T follicular helper cell (primary cell): Measurements from ENCODE around the gene DAGLA.
A peak's percentile ranks its signal among the peaks of the same experiment; 100 is the strongest.
"Not testable (repeated sequence)": the region's sequence is repeated elsewhere in the genome, so short reads cannot be mapped to it uniquely, and the experiment has no call there.

Source experiments
- DNase-seq: peaks from one replicate; pipeline ENCODE4 v3.0.0-alpha.2; 2020; ENCODE audit warnings: low read depth
- total RNA-seq, 2 experiments: gene quantifications; one replicate each; lab custom pipeline; 2026; lab: John Stamatoyannopoulos, UW

Gene DAGLA, protein sequence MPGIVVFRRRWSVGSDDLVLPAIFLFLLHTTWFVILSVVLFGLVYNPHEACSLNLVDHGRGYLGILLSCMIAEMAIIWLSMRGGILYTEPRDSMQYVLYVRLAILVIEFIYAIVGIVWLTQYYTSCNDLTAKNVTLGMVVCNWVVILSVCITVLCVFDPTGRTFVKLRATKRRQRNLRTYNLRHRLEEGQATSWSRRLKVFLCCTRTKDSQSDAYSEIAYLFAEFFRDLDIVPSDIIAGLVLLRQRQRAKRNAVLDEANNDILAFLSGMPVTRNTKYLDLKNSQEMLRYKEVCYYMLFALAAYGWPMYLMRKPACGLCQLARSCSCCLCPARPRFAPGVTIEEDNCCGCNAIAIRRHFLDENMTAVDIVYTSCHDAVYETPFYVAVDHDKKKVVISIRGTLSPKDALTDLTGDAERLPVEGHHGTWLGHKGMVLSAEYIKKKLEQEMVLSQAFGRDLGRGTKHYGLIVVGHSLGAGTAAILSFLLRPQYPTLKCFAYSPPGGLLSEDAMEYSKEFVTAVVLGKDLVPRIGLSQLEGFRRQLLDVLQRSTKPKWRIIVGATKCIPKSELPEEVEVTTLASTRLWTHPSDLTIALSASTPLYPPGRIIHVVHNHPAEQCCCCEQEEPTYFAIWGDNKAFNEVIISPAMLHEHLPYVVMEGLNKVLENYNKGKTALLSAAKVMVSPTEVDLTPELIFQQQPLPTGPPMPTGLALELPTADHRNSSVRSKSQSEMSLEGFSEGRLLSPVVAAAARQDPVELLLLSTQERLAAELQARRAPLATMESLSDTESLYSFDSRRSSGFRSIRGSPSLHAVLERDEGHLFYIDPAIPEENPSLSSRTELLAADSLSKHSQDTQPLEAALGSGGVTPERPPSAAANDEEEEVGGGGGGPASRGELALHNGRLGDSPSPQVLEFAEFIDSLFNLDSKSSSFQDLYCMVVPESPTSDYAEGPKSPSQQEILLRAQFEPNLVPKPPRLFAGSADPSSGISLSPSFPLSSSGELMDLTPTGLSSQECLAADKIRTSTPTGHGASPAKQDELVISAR
- total RNA-seq: 0.70 to 0.78 reads per million in 2 experiments

GRCh38 chr11:61679893-61680621 is at the start of gene DAGLA:
DAGLA (plus strand) TSS chr11:61680391; CDS start chr11:61720156, 39,765 bp downstream.
- peak; percentile 58 for DNase-seq

DNA sequence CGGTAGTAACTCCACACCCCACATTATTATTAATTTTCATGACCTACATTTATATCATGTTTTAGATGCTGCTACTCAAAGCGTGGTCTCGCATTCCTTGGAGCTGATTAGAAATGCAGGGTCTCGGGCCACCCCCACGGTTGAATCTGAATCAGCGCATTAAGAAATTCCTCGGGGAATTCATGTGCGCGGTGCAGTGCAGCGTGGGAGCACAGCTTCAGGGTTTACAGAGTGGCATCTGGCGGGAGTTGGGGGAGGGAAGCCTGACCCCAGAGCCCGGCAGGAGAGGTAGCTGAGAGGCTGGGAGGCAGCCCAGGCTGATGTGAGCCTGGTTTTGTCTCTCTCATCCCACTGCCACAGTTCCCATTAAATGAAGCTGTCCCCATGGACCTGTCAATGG is 48.1 kb upstream of the DAGLA start:
- no peak for DNase-seq

DNA sequence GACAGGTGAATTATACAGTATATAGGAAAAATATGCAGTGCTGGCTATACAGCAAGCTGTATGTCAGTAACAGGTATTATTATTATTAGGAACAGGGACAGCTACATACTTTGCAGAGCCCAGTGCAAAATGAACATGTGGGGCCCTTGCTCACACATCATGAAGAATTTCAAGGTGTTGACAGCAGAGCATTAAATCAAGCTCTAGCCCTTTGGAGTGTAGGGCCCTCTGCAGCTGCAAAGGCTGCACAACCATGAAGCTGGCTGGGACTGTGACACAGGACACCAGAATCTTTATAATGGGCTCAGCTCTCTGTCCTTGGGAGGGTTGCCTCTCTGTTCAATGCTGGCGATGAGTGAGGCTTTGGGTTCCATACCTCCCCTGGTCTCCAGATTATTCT is 44.9 kb upstream of the DAGLA start:
- no peak for DNase-seq

DNA sequence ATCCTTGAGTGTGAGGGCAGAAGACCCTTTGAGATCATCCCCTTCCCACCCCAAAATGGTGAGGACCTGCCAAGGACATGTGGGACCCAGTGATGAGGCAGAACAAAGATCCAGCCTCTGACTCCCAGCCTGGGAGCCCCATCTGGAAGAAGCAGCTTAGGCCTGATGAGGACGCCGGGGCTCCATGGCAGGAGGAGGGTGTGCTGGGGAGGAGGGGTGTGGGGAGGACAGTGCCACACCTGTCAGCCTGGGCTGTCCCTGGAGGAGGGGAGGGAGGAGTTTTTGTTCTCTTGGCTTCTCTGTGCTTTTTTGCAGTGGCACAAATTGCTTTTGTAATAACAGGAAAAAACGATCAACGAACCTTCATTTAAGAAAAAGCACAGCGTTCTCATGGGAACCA is 44.4 kb upstream of the DAGLA start:
- DNase-seq: no peak

- DNase-seq: no peak
Measured at GRCh38 chr11:61636676-61637075, 43.5 kb upstream of the DAGLA start.

DNA sequence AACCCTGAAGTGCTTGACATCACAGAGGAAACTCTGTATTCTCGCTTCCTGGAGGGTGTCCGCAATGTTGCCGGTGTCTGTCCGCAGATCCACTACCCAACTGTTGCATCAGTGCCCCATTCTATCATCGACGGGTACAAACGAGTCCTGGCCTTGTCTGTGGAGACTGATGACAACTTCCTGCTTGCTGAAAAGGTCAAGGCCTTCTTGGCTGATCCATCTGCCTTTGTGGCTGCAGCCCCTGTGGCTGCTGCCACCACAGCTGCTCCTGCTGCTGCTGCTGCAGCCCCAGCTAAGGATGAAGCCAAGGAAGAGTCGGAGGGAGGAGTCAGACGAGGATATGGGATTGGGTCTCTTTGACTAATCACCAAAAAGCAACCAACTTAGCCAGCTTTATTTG is 42.9 kb upstream of the DAGLA start:
- DNase-seq: no peak

DNA sequence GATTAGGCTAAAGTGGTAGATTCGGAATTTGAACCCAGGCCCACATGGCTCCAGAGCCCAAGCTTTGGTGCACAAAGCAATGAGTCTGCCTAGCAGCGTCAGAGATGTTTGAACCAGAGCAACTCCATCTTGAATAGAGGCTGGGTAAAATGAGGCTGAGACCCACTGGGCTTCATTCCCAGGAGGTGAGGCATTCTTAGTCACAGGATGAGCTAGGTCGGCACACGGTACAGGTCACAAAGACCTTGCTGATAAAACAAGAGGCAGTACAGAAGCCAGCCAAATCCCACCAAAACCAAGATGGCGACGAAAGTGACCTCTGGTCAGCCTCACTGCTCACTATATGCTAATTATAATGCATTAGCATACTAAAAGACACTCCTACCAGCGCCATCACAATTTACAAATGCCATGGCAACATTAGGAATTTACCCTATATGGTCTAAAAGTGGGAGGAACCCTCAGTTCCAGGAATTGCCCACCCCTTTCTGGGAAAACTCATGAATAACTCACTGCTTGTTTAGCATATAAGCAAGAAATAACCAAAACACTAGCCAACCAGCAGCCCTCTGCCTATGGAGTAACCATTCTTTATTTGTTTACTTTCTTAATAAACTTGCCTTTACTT is 40.3 kb upstream of the DAGLA start:
- no peak for DNase-seq

DNA sequence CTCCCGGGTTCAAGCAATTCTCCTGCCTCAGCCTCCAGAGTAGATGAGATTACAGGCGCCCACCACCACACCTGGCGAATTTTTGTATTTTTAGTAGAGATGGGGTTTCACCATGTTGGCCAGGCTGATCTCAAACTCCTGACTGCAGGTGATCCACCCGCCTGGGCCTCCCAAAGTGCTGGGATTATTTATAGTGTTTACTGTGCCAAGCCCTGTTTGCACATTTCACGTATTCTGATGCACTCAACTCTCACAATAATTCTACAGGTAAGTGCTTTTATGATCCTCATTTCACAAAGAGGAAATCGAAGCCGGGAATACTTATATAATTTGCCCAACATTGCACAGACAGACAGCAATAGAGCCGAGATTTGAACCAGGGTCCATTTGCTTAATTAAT is 38.0 kb upstream of the DAGLA start:
- DNase-seq: no peak

DNA sequence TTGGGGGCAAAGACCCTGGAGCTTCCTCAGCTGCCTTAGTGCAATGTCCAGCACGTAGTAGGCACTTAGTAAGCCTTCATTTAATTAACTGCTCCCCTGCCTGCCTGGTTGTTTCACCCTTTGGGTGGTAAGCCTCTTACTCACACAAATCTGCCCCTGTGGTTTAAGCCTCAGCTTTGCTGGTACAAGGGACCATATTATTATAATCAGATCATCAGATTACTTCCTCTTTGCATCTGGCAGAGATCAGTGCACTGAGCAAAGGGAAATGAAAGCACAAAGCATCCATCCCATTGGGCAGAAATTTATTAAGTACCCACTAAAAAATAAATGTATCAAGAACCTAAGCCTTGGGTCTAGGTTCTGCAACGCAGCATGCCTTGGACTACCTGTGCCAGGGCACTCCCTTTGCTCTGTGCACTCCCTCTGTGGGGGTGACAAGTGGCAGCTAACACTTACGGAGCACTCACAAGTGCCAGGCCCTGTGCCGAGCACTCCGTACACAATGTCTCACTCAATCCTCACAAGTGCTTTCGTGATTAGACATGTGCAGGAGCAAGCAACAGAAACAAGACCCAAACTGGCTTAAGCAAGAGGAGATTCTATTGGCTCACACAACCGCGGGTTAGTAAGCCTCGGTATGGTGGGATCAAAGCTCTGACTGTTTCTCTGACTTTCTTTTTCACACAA is 34.9 kb upstream of the DAGLA start:
- no peak for DNase-seq

GRCh38 chr11:61647529-61647928 is 32.7 kb upstream of the DAGLA start:
- no peak for DNase-seq

DNA sequence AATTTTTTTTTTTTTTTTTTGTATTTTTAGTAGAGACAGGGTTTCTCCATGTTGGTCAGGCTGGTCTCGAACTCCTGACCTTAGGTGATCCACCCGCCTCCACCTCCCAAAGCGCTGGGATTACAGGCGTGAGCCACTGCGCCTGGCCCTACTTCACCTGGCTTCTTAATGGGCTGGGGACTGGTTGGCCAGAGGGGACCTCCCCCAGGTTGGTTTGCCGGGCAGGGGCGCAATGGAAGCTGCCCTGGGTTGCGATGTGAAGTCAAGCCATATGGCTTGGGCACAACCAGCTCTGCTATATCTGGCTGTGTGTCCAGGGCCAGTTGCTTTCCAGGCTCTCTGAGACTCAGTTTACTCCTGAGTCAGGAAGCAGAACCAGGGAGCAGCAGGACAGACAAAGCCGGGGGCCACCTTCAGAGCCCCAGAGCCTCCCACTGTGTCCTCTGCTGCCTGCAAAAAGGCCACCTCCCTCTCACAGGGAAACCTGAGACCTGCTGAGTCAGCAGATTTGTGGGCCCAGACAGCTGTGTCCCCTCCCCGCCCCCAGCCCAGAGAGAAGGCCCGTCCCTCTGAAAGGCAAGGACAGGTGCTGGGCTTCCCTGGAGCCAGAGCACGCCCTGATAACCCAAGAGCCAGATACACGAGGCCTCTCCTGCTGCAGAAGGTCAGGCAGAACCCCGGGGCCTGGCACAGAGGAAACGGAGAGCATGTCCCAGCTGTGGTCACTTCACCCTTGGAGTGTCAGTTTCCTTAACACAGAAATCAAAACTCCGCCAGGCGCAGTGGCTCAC is 29.2 kb upstream of the DAGLA start:
- no peak for DNase-seq

- DNase-seq: no peak
Measured at GRCh38 chr11:61652135-61652534, 28.1 kb upstream of the DAGLA start.

DNA sequence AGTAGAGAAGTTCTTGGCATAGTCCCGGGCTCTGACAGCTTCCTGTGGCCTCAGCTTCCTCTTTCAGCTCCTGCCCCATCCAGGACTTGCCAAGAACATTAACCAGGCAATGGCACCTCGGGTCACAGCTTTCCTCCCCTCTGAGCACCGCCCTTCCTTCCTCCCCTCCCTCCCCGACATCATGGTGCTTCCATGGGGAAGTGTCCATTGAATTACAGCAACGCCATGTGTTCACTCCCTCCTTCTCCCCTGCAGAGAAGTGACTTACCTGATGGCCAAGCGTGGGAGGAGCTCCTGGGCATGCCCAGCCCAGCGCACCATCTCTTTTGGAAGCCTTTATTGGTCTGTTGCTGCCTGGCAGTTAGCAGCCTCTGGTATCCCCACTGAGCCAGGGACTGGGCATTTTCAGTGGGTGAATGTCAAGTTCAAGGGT is 25.8 kb upstream of the DAGLA start:
- no peak for DNase-seq

DNA sequence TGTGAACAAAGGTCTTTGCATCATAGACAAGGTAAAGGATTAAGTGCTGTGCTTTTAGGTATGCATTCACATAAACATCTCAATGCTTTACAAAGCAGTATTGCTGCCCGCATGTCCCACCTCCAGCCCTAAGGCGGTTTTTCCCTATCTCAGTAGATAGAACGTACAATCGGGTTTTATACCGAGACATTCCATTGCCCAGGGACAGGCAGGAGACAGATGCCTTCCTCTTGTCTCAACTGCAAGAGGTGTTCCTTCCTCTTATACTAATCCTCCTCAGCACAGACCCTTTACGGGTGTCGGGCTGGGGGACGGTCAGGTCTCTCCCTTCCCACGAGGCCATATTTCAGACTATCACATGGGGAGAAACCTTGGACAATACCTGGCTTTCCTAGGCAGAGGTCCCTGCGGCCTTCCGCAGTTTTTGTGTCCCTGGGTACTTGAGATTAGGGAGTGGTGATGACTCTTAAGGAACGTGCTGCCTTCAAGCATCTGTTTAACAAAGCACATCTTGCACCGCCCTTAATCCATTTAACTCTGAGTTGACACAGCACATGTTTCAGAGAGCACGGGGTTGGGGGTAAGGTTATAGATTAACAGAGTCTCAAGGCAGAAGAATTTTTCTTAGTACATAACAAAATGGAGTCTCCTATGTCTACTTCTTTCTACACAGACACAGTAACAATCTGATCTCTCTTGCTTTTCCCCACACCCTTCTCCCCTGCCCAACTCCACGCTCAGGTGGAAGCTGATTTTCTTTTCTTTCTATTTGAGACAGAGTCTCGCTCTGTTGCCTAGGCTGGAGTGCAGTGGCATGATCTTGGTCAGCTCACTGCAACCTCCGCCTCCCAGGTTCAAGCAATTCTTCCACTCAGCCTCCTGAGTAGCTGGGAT is 24.7 kb upstream of the DAGLA start:
- DNase-seq: not testable (repeated sequence)

DNA sequence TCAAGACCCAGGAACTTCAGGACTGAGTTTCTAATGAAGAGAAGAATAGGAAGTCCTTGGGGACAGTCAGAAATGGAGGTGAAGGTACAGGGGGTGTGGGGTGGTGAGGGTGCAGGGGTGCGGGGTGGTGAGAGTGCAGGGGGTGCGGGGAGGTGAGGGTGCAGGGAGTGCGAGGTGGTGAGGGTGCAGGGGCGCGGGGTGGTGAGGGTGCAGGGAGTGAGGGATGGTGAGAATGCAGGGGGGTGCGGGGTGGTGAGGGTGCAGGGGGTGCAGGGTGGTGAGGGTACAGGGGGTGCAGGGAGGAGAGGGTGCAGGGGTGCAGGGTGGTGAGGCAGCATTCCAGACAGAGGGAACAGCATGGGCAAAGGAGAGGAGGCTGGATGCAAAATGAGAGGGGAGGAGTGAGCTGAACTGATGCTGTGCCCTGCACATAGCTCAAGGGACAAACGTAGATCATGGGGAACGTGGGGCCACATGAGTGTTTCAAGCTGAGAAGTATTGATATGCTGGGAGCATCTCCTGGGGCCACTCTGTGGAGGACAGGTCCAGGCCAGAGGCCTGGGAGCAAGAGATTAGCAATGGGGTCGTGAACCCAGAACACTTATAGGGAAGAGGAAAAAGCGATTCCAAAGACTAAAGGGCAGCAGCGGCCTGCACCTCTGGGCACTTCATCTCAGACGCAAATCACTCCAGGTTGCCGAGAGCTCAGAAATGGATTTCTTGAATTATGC is 23.7 kb upstream of the DAGLA start:
- no peak for DNase-seq

GRCh38 chr11:61657566-61658290 is 22.5 kb upstream of the DAGLA start:
- DNase-seq: no peak

GRCh38 chr11:61659413-61660196 is 20.6 kb upstream of the DAGLA start:
- no peak for DNase-seq
